Measurements from ENCODE around the gene ADCYAP1R1. TPM values are rescaled to one million over a fixed set of nuclear protein-coding genes. Genes with fewer than 3 reads are reported as not detected.
A peak's percentile ranks its signal among the peaks of the same experiment; 100 is the strongest.

ADCYAP1R1 gene
- polyA plus RNA-seq, 1 donor: 4.4 TPM

DNA sequence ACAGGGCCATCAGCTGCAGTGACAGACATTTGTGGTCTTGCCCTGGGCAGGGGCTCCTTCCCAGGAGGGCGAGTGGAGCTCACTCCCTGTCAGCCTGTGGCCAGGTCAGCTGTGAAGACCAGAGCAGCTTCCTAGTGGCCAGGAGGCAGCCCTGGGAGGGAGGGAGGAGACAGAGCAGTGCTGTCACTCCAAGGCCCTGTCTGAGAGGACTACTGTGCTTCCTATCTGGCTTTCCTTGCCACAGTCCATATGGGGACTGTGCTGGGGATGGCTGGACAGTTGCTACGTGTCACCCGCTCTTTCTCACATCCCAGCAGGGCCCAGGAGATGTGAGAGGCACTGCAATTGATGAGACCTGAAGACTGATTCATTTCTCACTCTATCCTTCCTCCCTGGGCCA lies 15.2 kb upstream of the ADCYAP1R1 start:
- WGBS (ENCODE audit: insufficient coverage, low lambda C conversion rate): no CpG with 5 or more reads among the region's 3 CpGs
- H3K4me3 ChIP-seq (ENCODE audit: low read length): no peak overlapping the region
- H3K27ac ChIP-seq (ENCODE audit: low read length): no peak overlapping the region
- no peak for DNase-seq
- H3K9me3 ChIP-seq (ENCODE audit: control insufficient read depth, low read depth, low read length): no peaks in the 10 kb centered on the region
- H3K36me3 ChIP-seq (ENCODE audit: control insufficient read depth, insufficient read depth, low read length): no peaks in the 10 kb centered on the region
- peaks cover 20% of the 10 kb centered on the region for H3K27me3 ChIP-seq (ENCODE audit: control insufficient read depth, insufficient read depth, low read length)
- no peaks in the 10 kb centered on the region for H3K4me1 ChIP-seq (ENCODE audit: control insufficient read depth, insufficient read depth, low read length)

DNA sequence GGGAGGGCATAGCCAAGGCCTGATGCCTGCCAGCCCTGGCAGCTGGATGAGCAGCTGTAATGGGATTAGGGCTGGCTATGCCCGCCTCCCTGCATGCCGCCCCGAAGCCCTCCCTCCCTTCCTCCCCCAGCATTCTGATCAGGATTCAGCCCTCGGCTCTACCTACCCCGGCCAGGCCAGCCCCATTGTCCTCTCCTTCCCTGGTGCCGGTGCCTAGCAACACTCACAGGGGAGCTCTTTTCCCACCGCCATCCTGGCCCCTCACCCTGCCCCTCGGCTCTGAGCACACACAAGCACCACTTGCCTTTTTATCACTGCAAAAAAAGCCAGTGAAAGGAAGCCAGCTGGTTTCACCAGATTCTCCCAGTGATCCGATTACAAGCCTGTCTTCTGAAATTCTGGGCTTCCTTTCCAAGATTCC lies 9.0 kb upstream of the ADCYAP1R1 start:
- DNase-seq: no peak
- WGBS (ENCODE audit: insufficient coverage, low lambda C conversion rate): no CpG with 5 or more reads among the region's 9 CpGs
- peaks cover 34% of the 10 kb centered on the region for H3K27me3 ChIP-seq (ENCODE audit: control insufficient read depth, insufficient read depth, low read length)
- no peak overlapping the region for H3K27ac ChIP-seq (ENCODE audit: low read length)
- H3K36me3 ChIP-seq (ENCODE audit: control insufficient read depth, insufficient read depth, low read length): no peaks in the 10 kb centered on the region
- no peak overlapping the region for H3K4me3 ChIP-seq (ENCODE audit: low read length)
- no peaks in the 10 kb centered on the region for H3K4me1 ChIP-seq (ENCODE audit: control insufficient read depth, insufficient read depth, low read length)
- H3K9me3 ChIP-seq (ENCODE audit: control insufficient read depth, low read depth, low read length): no peaks in the 10 kb centered on the region

DNA sequence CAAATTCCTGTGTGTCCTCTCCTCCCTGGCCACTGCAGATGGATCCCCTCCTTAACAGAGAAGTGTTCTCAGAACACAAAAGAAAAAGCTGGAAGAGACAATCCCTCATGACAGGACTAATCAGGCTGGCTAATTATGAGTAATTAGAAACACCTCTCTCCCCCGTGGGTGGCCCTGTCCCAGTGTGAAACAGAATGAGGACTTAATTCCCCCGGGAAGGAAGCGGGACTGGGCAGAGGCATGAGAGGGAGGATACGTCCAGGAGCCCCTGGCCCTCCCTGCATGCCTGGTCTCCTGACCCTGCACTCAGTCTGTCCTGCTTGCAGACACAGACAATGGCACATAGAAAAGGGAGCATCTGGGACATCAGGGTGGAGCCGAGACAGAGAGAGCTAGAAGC lies 7.6 kb upstream of the ADCYAP1R1 start:
- no CpG with 5 or more reads among the region's 5 CpGs for WGBS (ENCODE audit: insufficient coverage, low lambda C conversion rate)
- H3K27ac ChIP-seq (ENCODE audit: low read length): no peak overlapping the region
- no peaks in the 10 kb centered on the region for H3K36me3 ChIP-seq (ENCODE audit: control insufficient read depth, insufficient read depth, low read length)
- H3K27me3 ChIP-seq (ENCODE audit: control insufficient read depth, insufficient read depth, low read length): peaks cover 35% of the 10 kb centered on the region
- DNase-seq: no peak
- no peak overlapping the region for H3K4me3 ChIP-seq (ENCODE audit: low read length)
- no peaks in the 10 kb centered on the region for H3K9me3 ChIP-seq (ENCODE audit: control insufficient read depth, low read depth, low read length)
- H3K4me1 ChIP-seq (ENCODE audit: control insufficient read depth, insufficient read depth, low read length): no peaks in the 10 kb centered on the region

DNA sequence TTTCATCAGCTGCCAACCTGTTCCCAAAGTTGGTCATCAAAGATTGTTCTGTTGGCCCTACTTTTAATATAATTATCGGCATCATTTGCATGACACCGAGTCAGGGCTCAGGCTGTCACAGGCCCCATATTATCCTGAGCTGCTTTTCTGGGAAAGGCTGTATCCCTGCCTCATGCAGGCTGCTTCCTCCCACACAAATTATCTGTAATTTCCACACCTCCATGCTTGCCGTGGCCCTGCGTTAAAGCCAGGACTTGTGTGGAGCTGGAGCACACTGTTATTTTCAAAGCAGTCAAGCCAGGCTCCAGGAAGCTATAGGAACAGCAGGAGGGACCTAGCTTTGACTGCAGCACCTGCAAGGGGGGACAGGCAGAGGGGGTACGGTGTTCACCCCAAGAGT lies 5.4 kb upstream of the ADCYAP1R1 start:
- no peak overlapping the region for H3K4me3 ChIP-seq (ENCODE audit: low read length)
- H3K4me1 ChIP-seq (ENCODE audit: control insufficient read depth, insufficient read depth, low read length): no peaks in the 10 kb centered on the region
- no peaks in the 10 kb centered on the region for H3K36me3 ChIP-seq (ENCODE audit: control insufficient read depth, insufficient read depth, low read length)
- no CpG with 5 or more reads among the region's 5 CpGs for WGBS (ENCODE audit: insufficient coverage, low lambda C conversion rate)
- no peaks in the 10 kb centered on the region for H3K9me3 ChIP-seq (ENCODE audit: control insufficient read depth, low read depth, low read length)
- peaks cover 48% of the 10 kb centered on the region for H3K27me3 ChIP-seq (ENCODE audit: control insufficient read depth, insufficient read depth, low read length)
- no peak overlapping the region for H3K27ac ChIP-seq (ENCODE audit: low read length)
- no peak for DNase-seq

DNA sequence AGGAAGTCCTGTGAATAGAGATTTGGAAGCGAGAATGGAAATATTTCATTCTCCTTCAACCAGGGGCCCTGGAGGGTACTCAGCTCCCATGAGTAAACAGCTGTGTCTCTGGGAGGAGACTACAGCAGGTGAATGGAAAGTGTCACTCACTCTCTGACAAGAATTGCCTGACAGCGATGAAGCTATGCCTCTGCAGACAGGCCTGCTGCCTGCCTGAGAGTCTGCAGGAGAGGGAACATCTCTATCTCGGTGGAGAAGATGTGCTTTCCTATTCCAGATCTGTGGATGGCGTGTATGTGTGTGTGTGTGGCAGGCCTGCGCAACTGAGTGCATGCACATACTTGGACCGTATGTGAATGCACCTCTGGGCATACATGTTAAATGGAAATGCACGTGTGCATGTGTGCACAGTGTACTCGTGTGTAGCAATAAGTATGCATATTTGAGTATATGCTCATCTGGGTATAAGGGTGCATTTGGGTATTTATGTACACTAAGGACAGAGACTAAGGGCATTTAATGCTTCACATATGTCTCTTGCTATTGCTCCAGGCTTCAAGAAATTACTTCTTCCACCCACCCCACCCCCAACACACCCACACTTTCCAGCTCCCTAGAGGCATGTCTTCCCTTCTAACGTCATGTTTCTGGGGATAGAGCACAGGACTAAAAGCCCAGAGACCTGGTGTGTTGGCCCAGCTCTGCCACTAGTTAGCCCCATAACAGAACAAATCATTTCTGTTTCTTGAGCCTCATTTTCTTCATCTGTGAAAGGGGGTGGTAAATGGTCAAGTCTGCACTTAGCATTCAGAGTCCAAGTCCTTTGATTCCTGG lies 4.6 kb upstream of the ADCYAP1R1 start:
- WGBS (ENCODE audit: insufficient coverage, low lambda C conversion rate): no CpG with 5 or more reads among the region's 9 CpGs

DNA sequence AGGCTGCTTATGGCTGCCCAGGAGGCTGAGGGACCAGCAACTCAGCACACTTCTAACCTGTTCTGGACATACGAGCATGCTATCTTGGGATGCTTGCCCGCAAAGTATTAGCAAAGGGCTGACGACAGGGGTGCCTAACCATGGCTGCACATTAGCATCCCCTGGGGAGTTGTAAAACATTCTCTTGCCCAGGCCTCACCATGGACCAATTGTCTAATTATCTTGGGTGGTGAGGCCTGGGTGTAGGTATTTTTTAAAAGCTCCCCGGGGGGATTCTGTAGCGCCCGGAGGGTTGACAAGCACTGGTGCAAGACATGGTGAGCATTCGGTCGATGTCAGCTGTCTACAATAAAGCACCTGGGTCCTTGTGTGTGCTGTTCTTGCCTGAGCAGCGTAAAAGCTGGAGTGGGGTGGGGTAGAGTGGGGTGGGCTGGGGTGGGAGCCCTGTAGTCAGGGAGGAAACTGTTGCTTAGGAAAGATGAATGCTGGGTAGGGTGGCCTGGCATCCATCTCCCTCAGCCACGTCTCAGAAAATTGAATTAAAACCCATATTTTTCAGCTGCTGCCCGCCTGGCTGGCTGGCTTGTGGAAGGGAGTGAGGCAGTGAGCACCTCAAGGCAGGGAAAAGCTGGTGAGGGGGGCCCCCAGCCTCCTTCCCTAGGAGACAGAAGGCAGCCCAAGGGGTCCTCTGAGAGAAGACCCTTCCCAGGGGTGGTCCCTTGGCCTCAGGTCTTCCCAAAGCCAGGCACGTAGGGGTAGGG lies 2.9 kb upstream of the ADCYAP1R1 start:
- no peak overlapping the region for H3K4me3 ChIP-seq (ENCODE audit: low read length)
- no peak for DNase-seq
- H3K27me3 ChIP-seq (ENCODE audit: control insufficient read depth, insufficient read depth, low read length): peaks cover 47% of the 10 kb centered on the region
- H3K9me3 ChIP-seq (ENCODE audit: control insufficient read depth, low read depth, low read length): no peaks in the 10 kb centered on the region
- H3K4me1 ChIP-seq (ENCODE audit: control insufficient read depth, insufficient read depth, low read length): no peaks in the 10 kb centered on the region
- H3K27ac ChIP-seq (ENCODE audit: low read length): no peak overlapping the region
- WGBS (ENCODE audit: insufficient coverage, low lambda C conversion rate): no CpG with 5 or more reads among the region's 12 CpGs
- H3K36me3 ChIP-seq (ENCODE audit: control insufficient read depth, insufficient read depth, low read length): no peaks in the 10 kb centered on the region

More for the DNA sequence above, 4.6 kb upstream of the ADCYAP1R1 start:
- H3K9me3 ChIP-seq (ENCODE audit: control insufficient read depth, low read depth, low read length): no peaks in the 10 kb centered on the region
- no peak overlapping the region for H3K4me3 ChIP-seq (ENCODE audit: low read length)
- H3K27ac ChIP-seq (ENCODE audit: low read length): no peak overlapping the region
- H3K27me3 ChIP-seq (ENCODE audit: control insufficient read depth, insufficient read depth, low read length): peaks cover 46% of the 10 kb centered on the region
- DNase-seq: no peak
- H3K36me3 ChIP-seq (ENCODE audit: control insufficient read depth, insufficient read depth, low read length): no peaks in the 10 kb centered on the region
- no peaks in the 10 kb centered on the region for H3K4me1 ChIP-seq (ENCODE audit: control insufficient read depth, insufficient read depth, low read length)

DNA sequence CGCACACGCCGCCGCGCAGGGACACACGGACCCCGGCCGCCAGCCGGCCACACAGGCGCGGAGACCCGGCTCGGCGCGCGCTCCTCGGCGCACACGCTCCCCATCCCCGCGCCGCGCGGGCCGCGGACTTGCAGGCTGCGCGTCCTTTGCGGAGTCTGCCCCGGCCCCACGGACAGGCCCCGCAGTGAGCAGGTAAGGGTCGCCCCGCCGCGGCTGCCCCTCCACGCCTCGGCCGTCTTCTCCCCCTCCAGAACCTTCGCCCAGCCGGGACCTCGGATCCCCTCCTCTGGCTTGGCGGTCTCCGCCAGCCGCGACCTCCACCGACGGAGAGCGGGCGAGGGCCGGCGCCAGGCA lies 356 bp downstream of the ADCYAP1R1 start:
- DNase-seq: no peak
- H3K9me3 ChIP-seq (ENCODE audit: control insufficient read depth, low read depth, low read length): no peaks in the 10 kb centered on the region
- H3K4me3 ChIP-seq (ENCODE audit: low read length): peak overlapping the region; percentile 35
- H3K27me3 ChIP-seq (ENCODE audit: control insufficient read depth, insufficient read depth, low read length): peaks cover 54% of the 10 kb centered on the region
- H3K36me3 ChIP-seq (ENCODE audit: control insufficient read depth, insufficient read depth, low read length): no peaks in the 10 kb centered on the region
- WGBS (ENCODE audit: insufficient coverage, low lambda C conversion rate): no CpG with 5 or more reads among the region's 52 CpGs
- H3K27ac ChIP-seq (ENCODE audit: low read length): no peak overlapping the region
- H3K4me1 ChIP-seq (ENCODE audit: control insufficient read depth, insufficient read depth, low read length): no peaks in the 10 kb centered on the region

DNA sequence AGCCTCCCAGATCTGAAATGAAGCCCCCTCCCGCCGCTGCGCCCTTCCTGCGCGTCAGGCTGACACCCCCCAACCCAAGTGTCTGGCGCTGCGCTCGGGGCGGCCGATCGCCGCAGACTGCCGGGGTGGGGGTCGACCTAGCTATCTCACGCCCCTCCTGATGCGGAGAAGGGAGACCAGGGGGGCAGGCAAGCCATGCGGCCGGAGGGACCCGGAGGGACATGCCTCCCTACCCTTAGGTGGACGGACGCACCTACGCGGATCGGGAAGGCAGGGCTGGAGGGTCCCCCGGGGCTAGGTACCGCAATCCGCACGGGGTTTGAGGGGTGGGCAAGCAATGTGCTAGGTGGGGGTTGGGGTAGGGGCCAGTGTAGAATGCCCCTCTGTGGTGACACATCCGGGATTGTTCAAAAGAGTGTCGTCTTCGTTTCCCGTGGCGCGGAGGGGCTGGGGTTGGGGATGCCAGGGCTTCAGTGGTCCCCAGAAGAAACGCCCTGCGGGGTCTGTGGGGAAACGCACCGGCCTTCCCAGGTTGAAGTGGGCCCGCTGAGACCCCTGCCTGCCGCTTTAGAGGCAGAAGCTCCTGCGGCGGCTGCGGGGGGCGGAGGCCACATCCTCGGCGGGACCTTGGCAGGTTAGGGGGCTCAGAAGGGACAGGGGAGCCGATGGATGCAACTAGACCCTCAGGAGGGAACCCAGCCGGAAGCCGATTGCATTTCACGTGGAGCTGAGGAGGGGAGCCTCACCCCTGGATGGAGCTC lies 913 bp downstream of the ADCYAP1R1 start:
- Histone ChIP-seq H3K36me3 (ENCODE audit: control insufficient read depth, insufficient read depth, low read length) (no peaks in the 10 kb centered on the region), H3K4me1 (ENCODE audit: control insufficient read depth, insufficient read depth, low read length) (no peaks in the 10 kb centered on the region), H3K4me3 (ENCODE audit: low read length) (peak overlapping the region; percentile 35), H3K27me3 (ENCODE audit: control insufficient read depth, insufficient read depth, low read length) (peaks cover 54% of the 10 kb centered on the region), H3K27ac (ENCODE audit: low read length) (no peak overlapping the region), H3K9me3 (ENCODE audit: control insufficient read depth, low read depth, low read length) (no peaks in the 10 kb centered on the region)
- no CpG with 5 or more reads among the region's 50 CpGs for WGBS (ENCODE audit: insufficient coverage, low lambda C conversion rate)
- DNase-seq: no peak

DNA sequence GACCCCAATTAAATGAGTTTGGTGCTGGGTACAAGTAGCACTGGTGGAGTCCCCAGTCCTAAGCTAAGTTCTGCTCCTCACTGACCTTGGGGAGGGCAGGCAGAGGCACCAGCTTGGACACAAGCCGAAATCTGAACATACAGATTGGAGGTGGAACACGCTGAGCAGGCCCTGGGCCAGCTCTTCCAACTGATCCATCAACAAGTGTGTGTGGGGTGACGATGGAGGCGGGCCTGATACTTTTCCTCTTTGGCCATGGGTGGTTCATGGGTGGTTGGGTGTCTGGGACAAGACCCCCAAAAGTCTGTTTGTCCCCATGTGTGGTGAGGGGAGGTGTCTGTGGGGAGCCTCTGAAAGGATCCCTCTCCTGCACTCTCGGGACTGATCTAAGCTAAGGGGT lies 1.9 kb downstream of the ADCYAP1R1 start:
- Histone ChIP-seq H3K27ac (ENCODE audit: low read length) (no peak overlapping the region), H3K4me3 (ENCODE audit: low read length) (peak overlapping the region; percentile 35), H3K27me3 (ENCODE audit: control insufficient read depth, insufficient read depth, low read length) (peaks cover 59% of the 10 kb centered on the region), H3K9me3 (ENCODE audit: control insufficient read depth, low read depth, low read length) (no peaks in the 10 kb centered on the region), H3K36me3 (ENCODE audit: control insufficient read depth, insufficient read depth, low read length) (no peaks in the 10 kb centered on the region), H3K4me1 (ENCODE audit: control insufficient read depth, insufficient read depth, low read length) (no peaks in the 10 kb centered on the region)
- no peak for DNase-seq
- WGBS (ENCODE audit: insufficient coverage, low lambda C conversion rate): no CpG with 5 or more reads among the region's 5 CpGs

DNA sequence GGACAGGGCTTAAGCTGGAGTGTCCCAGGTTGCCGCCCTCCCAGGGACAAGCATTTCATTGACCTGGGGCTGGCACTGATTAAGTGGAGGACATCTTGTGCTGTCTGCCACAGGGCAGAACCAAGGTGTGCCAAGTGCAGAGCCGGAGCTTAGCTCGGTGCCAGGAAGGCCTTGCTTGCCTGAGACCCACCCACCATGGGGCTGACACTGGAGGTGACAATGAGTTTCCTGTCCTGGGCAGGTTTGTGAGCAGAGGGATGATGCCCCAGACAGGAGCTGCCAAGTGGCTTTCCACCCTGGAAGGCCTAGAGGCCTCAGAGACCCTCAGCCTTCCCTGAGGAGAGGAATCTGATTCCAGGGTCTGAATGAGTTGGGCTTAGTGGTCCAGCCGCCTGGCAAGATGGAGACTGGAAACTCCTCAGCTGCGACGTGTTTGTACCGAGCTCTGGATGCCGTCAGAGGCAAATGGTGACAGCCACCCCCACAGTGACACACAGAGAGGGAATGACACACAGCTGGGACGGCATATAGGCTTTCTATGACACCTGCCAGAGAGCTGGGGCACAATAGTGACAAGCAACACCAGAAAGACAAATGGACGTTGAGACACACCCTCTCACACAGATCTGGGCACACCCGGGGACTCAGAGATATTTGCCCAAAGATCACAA lies 2.6 kb downstream of the ADCYAP1R1 start:
- Histone ChIP-seq H3K27ac (ENCODE audit: low read length) (no peak overlapping the region), H3K36me3 (ENCODE audit: control insufficient read depth, insufficient read depth, low read length) (no peaks in the 10 kb centered on the region), H3K4me3 (ENCODE audit: low read length) (no peak overlapping the region), H3K27me3 (ENCODE audit: control insufficient read depth, insufficient read depth, low read length) (peaks cover 64% of the 10 kb centered on the region), H3K4me1 (ENCODE audit: control insufficient read depth, insufficient read depth, low read length) (no peaks in the 10 kb centered on the region), H3K9me3 (ENCODE audit: control insufficient read depth, low read depth, low read length) (no peaks in the 10 kb centered on the region)
- no CpG with 5 or more reads among the region's 11 CpGs for WGBS (ENCODE audit: insufficient coverage, low lambda C conversion rate)
- DNase-seq: no peak
